ENCODE data around the gene HYDIN.
"Not testable (repeated sequence)": the region's sequence is repeated elsewhere in the genome, so short reads cannot be mapped to it uniquely, and the experiment has no call there.

HYDIN gene

GRCh38 chr16:71080777-71081176 lies 149.7 kb downstream of the HYDIN start:
- H3K27me3 ChIP-seq (ENCODE audit: control insufficient read depth, insufficient read depth, low read length); H3K9me3 ChIP-seq (ENCODE audit: control insufficient read depth, low read length); H3K4me1 ChIP-seq; H3K4me2 ChIP-seq (ENCODE audit: low read length); H2AFZ ChIP-seq; H3K79me2 ChIP-seq; H3K4me3 ChIP-seq (ENCODE audit: low read depth, low read length); H3K36me3 ChIP-seq (ENCODE audit: control insufficient read depth, insufficient read depth, low read length); H3K9ac ChIP-seq; H3K27ac ChIP-seq: not testable (repeated sequence)

- H3K4me1 ChIP-seq; H3K4me3 ChIP-seq (ENCODE audit: low read depth, low read length); H3K9me3 ChIP-seq (ENCODE audit: control insufficient read depth, low read length); H3K79me2 ChIP-seq; H3K4me2 ChIP-seq (ENCODE audit: low read length); H3K9ac ChIP-seq; H3K27me3 ChIP-seq (ENCODE audit: control insufficient read depth, insufficient read depth, low read length); H2AFZ ChIP-seq; H3K36me3 ChIP-seq (ENCODE audit: control insufficient read depth, insufficient read depth, low read length); H3K27ac ChIP-seq: not testable (repeated sequence)
Measured at GRCh38 chr16:71080262-71080661, 150.3 kb downstream of the HYDIN start.

GRCh38 chr16:71070651-71071050 lies 159.9 kb downstream of the HYDIN start:
- H3K27ac ChIP-seq; H3K4me2 ChIP-seq (ENCODE audit: low read length); H3K36me3 ChIP-seq (ENCODE audit: control insufficient read depth, insufficient read depth, low read length); H2AFZ ChIP-seq; H3K79me2 ChIP-seq; H3K9ac ChIP-seq; H3K4me1 ChIP-seq; H3K9me3 ChIP-seq (ENCODE audit: control insufficient read depth, low read length); H3K4me3 ChIP-seq (ENCODE audit: low read depth, low read length); H3K27me3 ChIP-seq (ENCODE audit: control insufficient read depth, insufficient read depth, low read length): not testable (repeated sequence)

- not testable (repeated sequence) for H3K4me3 ChIP-seq (ENCODE audit: low read depth, low read length); H3K4me1 ChIP-seq
Measured at GRCh38 chr16:71069842-71070241, 160.7 kb downstream of the HYDIN start.

GRCh38 chr16:71053897-71054609 lies 176.5 kb downstream of the HYDIN start:
- H3K27me3 ChIP-seq (ENCODE audit: control insufficient read depth, insufficient read depth, low read length); H2AFZ ChIP-seq; H3K4me1 ChIP-seq; H3K79me2 ChIP-seq; H3K9ac ChIP-seq; H3K36me3 ChIP-seq (ENCODE audit: control insufficient read depth, insufficient read depth, low read length); H3K4me2 ChIP-seq (ENCODE audit: low read length); H3K27ac ChIP-seq; H3K4me3 ChIP-seq (ENCODE audit: low read depth, low read length); H3K9me3 ChIP-seq (ENCODE audit: control insufficient read depth, low read length): not testable (repeated sequence)

More at GRCh38 chr16:71069842-71070241, 160.7 kb downstream of the HYDIN start:
- H3K79me2 ChIP-seq; H3K9me3 ChIP-seq (ENCODE audit: control insufficient read depth, low read length); H3K9ac ChIP-seq; H3K4me2 ChIP-seq (ENCODE audit: low read length); H2AFZ ChIP-seq; H3K27me3 ChIP-seq (ENCODE audit: control insufficient read depth, insufficient read depth, low read length); H3K27ac ChIP-seq; H3K36me3 ChIP-seq (ENCODE audit: control insufficient read depth, insufficient read depth, low read length): not testable (repeated sequence)

GRCh38 chr16:71050307-71050706 lies 180.2 kb downstream of the HYDIN start:
- not testable (repeated sequence) for H3K4me2 ChIP-seq (ENCODE audit: low read length); H3K79me2 ChIP-seq; H3K4me3 ChIP-seq (ENCODE audit: low read depth, low read length); H3K9me3 ChIP-seq (ENCODE audit: control insufficient read depth, low read length); H2AFZ ChIP-seq; H3K36me3 ChIP-seq (ENCODE audit: control insufficient read depth, insufficient read depth, low read length); H3K27ac ChIP-seq; H3K4me1 ChIP-seq; H3K27me3 ChIP-seq (ENCODE audit: control insufficient read depth, insufficient read depth, low read length); H3K9ac ChIP-seq

GRCh38 chr16:71039368-71040111 lies 191.0 kb downstream of the HYDIN start:
- H3K9ac ChIP-seq; H3K9me3 ChIP-seq (ENCODE audit: control insufficient read depth, low read length); H3K4me1 ChIP-seq; H3K27me3 ChIP-seq (ENCODE audit: control insufficient read depth, insufficient read depth, low read length); H3K79me2 ChIP-seq; H3K4me2 ChIP-seq (ENCODE audit: low read length); H3K36me3 ChIP-seq (ENCODE audit: control insufficient read depth, insufficient read depth, low read length); H3K27ac ChIP-seq; H2AFZ ChIP-seq; H3K4me3 ChIP-seq (ENCODE audit: low read depth, low read length): not testable (repeated sequence)

- H3K27me3 ChIP-seq (ENCODE audit: control insufficient read depth, insufficient read depth, low read length); H3K4me3 ChIP-seq (ENCODE audit: low read depth, low read length); H3K36me3 ChIP-seq (ENCODE audit: control insufficient read depth, insufficient read depth, low read length); H3K79me2 ChIP-seq; H3K4me2 ChIP-seq (ENCODE audit: low read length); H2AFZ ChIP-seq; H3K9ac ChIP-seq; H3K27ac ChIP-seq; H3K4me1 ChIP-seq; H3K9me3 ChIP-seq (ENCODE audit: control insufficient read depth, low read length): not testable (repeated sequence)
Measured at GRCh38 chr16:71038421-71038820, 192.1 kb downstream of the HYDIN start.

GRCh38 chr16:71037987-71038386 lies 192.5 kb downstream of the HYDIN start:
- H3K4me2 ChIP-seq (ENCODE audit: low read length); H3K27ac ChIP-seq; H3K9ac ChIP-seq; H3K79me2 ChIP-seq; H3K4me3 ChIP-seq (ENCODE audit: low read depth, low read length); H3K27me3 ChIP-seq (ENCODE audit: control insufficient read depth, insufficient read depth, low read length); H3K9me3 ChIP-seq (ENCODE audit: control insufficient read depth, low read length); H3K36me3 ChIP-seq (ENCODE audit: control insufficient read depth, insufficient read depth, low read length); H2AFZ ChIP-seq; H3K4me1 ChIP-seq: not testable (repeated sequence)

- H3K36me3 ChIP-seq (ENCODE audit: control insufficient read depth, insufficient read depth, low read length); H3K79me2 ChIP-seq; H3K9ac ChIP-seq; H3K27me3 ChIP-seq (ENCODE audit: control insufficient read depth, insufficient read depth, low read length); H3K9me3 ChIP-seq (ENCODE audit: control insufficient read depth, low read length); H3K27ac ChIP-seq; H3K4me1 ChIP-seq; H3K4me2 ChIP-seq (ENCODE audit: low read length); H3K4me3 ChIP-seq (ENCODE audit: low read depth, low read length); H2AFZ ChIP-seq: not testable (repeated sequence)
Measured at GRCh38 chr16:71028032-71028727, 202.3 kb downstream of the HYDIN start.

GRCh38 chr16:71027511-71027910 lies 203.0 kb downstream of the HYDIN start:
- H3K9ac ChIP-seq; H3K27me3 ChIP-seq (ENCODE audit: control insufficient read depth, insufficient read depth, low read length); H3K27ac ChIP-seq; H3K4me3 ChIP-seq (ENCODE audit: low read depth, low read length); H3K79me2 ChIP-seq; H3K4me1 ChIP-seq; H3K36me3 ChIP-seq (ENCODE audit: control insufficient read depth, insufficient read depth, low read length); H3K4me2 ChIP-seq (ENCODE audit: low read length); H2AFZ ChIP-seq; H3K9me3 ChIP-seq (ENCODE audit: control insufficient read depth, low read length): not testable (repeated sequence)

All from parathyroid adenoma (tissue), 2 donors.